Loucy (cell line): ENCODE measurements around the gene PCDHGB4.

Experiments used
- EZH2phosphoT487 ChIP-seq: fragments of 200-600 bp; IDR thresholded peaks from 2 replicates; pipeline ENCODE4 v1.6.1; 2018; ENCODE audit warnings: antibody characterized with exemption, mild to moderate bottlenecking, moderate library complexity, borderline replicate concordance
- TF ChIP-seq, protein P1 (sequence below): fragments of 200-600 bp; sonication (generic); conservative IDR thresholded peaks from 2 replicates; pipeline ENCODE4 v1.5.1; 2014; ENCODE audit warnings: mild to moderate bottlenecking, antibody characterized with exemption, low read length

- TF ChIP-seq, protein P1, sequence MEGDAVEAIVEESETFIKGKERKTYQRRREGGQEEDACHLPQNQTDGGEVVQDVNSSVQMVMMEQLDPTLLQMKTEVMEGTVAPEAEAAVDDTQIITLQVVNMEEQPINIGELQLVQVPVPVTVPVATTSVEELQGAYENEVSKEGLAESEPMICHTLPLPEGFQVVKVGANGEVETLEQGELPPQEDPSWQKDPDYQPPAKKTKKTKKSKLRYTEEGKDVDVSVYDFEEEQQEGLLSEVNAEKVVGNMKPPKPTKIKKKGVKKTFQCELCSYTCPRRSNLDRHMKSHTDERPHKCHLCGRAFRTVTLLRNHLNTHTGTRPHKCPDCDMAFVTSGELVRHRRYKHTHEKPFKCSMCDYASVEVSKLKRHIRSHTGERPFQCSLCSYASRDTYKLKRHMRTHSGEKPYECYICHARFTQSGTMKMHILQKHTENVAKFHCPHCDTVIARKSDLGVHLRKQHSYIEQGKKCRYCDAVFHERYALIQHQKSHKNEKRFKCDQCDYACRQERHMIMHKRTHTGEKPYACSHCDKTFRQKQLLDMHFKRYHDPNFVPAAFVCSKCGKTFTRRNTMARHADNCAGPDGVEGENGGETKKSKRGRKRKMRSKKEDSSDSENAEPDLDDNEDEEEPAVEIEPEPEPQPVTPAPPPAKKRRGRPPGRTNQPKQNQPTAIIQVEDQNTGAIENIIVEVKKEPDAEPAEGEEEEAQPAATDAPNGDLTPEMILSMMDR = no peak
- TF ChIP-seq EZH2phosphoT487 = no peak
Observed at GRCh38 chr5:141413540-141414069, 26.1 kb downstream of the PCDHGB4 start.
